Bronchial epithelial cell (primary cell): ENCODE measurements around the gene TACR1. TPM values are rescaled to one million over a fixed set of nuclear protein-coding genes. Genes with fewer than 3 reads are reported as not detected.
"Not testable (repeated sequence)": the region's sequence is repeated elsewhere in the genome, so short reads cannot be mapped to it uniquely, and the experiment has no call there.

Source experiments
- DNase-seq: peaks from one replicate; pipeline ENCODE4 v3.0.0-alpha.2; 2010; ENCODE audit warnings: low read depth
- FAIRE-seq: peaks from 2 replicates; lab custom pipeline; 2011; peaks lifted over from hg19 to GRCh38; lab: Jason Lieb, UNC
- H3K27me3 ChIP-seq: 2 replicates; pipeline ENCODE4 v1.5.1; 2011; ENCODE audit warnings: low read length; ENCODE audit not compliant: control insufficient read depth, insufficient read depth
- H3K36me3 ChIP-seq: 2 replicates; pipeline ENCODE4 v1.5.1; 2011; ENCODE audit warnings: low read length; ENCODE audit not compliant: control insufficient read depth, insufficient read depth
- H3K4me3 ChIP-seq: 2 replicates; pipeline ENCODE4 v1.5.1; 2011; ENCODE audit warnings: mild to moderate bottlenecking, low read depth, low read length, control low read depth
- CTCF ChIP-seq: IDR thresholded peaks from 2 replicates; pipeline ENCODE4 v1.5.1; 2011; ENCODE audit warnings: mild to moderate bottlenecking, moderate library complexity, low read length, control low read depth, inconsistent platforms; ENCODE audit not compliant: insufficient read depth, severe bottlenecking
- total RNA-seq: library from RNA; depleted of rRNA; stranded (reverse); fragments of >200 nt; gene quantifications from 2 replicates; pipeline ENCODE4 v1.2.1, GENCODE V29; 2014

The TACR1 gene
- total RNA-seq, 1 donor from 2014 or later = not detected

- Histone ChIP-seq H3K27me3 (peaks cover 1% of the 10 kb centered on the region), H3K4me3 (no peak overlapping the region), H3K36me3 (no peaks in the 10 kb centered on the region)
- FAIRE-seq (no peak), DNase-seq (no peak)
- no peak for TF ChIP-seq CTCF
Measured at GRCh38 chr2:75222527-75222926, 23.2 kb upstream of the TACR1 start.

- no peak for TF ChIP-seq CTCF
- peak; percentile 68 for DNase-seq
- no peak for FAIRE-seq
- Histone ChIP-seq H3K36me3 (no peaks in the 10 kb centered on the region), H3K4me3 (no peak overlapping the region), H3K27me3 (no peaks in the 10 kb centered on the region)
Measured at GRCh38 chr2:75221862-75222261, 22.5 kb upstream of the TACR1 start.

DNA sequence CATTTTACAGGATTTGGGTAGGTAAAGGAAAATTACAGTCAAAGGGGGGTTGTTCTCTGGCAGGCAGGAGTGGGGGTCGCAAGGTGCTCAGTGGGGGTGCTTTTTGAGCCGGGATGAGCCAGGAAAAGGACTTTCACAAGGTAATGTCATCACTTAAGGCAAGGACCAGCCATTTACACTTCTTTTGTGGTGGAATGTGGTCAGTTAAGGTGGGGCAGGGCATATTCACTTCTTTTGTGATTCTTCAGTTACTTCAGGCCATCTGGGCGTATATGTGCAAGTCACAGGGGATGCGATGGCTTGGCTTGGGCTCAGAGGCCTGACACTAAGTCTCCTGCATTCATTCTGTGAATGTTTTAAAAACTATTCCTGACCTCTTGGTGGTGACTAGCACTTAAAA is 19.9 kb upstream of the TACR1 start:
- not testable (repeated sequence) for DNase-seq

GRCh38 chr2:75211266-75211770 is 12.0 kb upstream of the TACR1 start:
- FAIRE-seq (no peak), DNase-seq (no peak)
- Histone ChIP-seq H3K27me3 (peaks cover 3% of the 10 kb centered on the region), H3K4me3 (no peak overlapping the region), H3K36me3 (no peaks in the 10 kb centered on the region)
- no peak for TF ChIP-seq CTCF

More for the DNA sequence above, 19.9 kb upstream of the TACR1 start:
- H3K4me3 ChIP-seq, H3K27me3 ChIP-seq, H3K36me3 ChIP-seq, FAIRE-seq: not testable (repeated sequence)

GRCh38 chr2:75210409-75210808 is 11.1 kb upstream of the TACR1 start:
- no peaks in the 10 kb centered on the region for H3K36me3 ChIP-seq
- DNase-seq (no peak), FAIRE-seq (no peak)
- H3K4me3 ChIP-seq = no peak overlapping the region
- H3K27me3 ChIP-seq = peaks cover 3% of the 10 kb centered on the region
- no peak for TF ChIP-seq CTCF

- Histone ChIP-seq H3K36me3 (no peaks in the 10 kb centered on the region), H3K4me3 (no peak overlapping the region), H3K27me3 (peaks cover 3% of the 10 kb centered on the region)
- no peak for TF ChIP-seq CTCF
- DNase-seq (no peak), FAIRE-seq (no peak)
Measured at GRCh38 chr2:75208738-75209137, 9.4 kb upstream of the TACR1 start.
